GM13976 (cell line): ENCODE results near the gene SLC4A1AP.
A peak's percentile ranks its signal among the peaks of the same experiment; 100 is the strongest.
"Not testable (repeated sequence)": the region's sequence is repeated elsewhere in the genome, so short reads cannot be mapped to it uniquely, and the experiment has no call there.

Source experiments
- DNase-seq: peaks from one replicate; pipeline ENCODE4 v3.0.0; 2012; ENCODE audit warnings: low spot score
- CTCF ChIP-seq: IDR thresholded peaks from 2 replicates; pipeline ENCODE4 v1.5.1; 2012; ENCODE audit warnings: borderline replicate concordance, mild to moderate bottlenecking; ENCODE audit not compliant: insufficient read depth; ENCODE audit errors: extremely low read depth, missing control alignments, control extremely low read depth
- in situ Hi-C: fragments of 300-500 bp; cut with MboI; formaldehyde crosslinking; loops from one replicate; pipeline ENCODE4 v1.12.0; 2022; ENCODE audit warnings: low sequenced_read_pairs, mixed read lengths, inconsistent platforms; ENCODE audit not compliant: unreplicated experiment

The SLC4A1AP gene, protein sequence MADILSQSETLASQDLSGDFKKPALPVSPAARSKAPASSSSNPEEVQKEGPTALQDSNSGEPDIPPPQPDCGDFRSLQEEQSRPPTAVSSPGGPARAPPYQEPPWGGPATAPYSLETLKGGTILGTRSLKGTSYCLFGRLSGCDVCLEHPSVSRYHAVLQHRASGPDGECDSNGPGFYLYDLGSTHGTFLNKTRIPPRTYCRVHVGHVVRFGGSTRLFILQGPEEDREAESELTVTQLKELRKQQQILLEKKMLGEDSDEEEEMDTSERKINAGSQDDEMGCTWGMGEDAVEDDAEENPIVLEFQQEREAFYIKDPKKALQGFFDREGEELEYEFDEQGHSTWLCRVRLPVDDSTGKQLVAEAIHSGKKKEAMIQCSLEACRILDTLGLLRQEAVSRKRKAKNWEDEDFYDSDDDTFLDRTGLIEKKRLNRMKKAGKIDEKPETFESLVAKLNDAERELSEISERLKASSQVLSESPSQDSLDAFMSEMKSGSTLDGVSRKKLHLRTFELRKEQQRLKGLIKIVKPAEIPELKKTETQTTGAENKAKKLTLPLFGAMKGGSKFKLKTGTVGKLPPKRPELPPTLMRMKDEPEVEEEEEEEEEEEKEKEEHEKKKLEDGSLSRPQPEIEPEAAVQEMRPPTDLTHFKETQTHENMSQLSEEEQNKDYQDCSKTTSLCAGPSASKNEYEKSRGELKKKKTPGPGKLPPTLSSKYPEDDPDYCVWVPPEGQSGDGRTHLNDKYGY

DNA sequence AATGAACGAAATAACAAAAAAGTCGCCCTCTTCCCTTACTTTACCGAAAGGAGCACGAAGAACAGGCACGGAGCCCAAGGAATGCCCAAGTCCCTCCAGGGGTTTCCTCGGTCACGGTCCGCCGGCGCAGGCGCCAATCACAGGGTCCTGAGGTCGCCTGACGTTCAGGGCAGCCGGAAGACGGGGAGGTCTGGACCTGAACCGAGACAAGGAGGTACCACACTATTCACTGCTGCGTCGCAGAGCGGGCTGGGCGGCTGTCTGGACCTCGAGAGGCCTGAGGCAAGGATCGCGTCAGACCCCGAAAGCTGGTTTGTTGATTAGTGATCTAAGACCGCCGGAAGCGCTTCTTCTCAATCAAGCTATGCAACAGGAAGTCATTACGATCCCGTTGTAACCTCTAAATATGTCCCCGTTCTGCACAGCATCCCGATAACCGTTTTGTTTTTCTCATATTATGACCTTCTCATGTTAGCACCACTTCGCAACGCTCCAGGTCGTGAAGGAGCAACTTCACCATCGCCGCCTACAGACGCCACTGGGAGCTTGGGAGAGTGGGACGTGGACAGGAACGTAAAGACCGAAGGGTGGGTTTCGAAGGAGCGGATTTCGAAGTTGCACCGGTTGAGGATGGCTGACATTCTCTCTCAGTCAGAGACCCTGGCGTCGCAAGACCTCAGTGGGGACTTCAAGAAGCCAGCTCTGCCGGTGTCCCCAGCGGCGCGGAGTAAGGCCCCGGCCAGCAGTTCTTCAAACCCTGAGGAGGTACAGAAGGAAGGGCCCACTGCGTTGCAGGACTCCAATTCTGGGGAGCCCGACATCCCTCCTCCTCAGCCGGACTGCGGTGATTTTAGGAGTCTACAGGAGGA, at the start of gene SLC4A1AP, which contains the start of gene SUPT7L:
TSS of gene SLC4A1AP (plus strand) at position 605 of the 869 bp plus-strand sequence. CDS start at position 631, 26 bp downstream.
TSS of gene SUPT7L (minus strand) at position 330 of the 869 bp plus-strand sequence. CDS start 1,422 bp downstream, outside the sequence.
- DNase-seq, result peak; percentile 88
- in situ Hi-C loops, result no loop called here
- TF ChIP-seq CTCF, result no peak

DNA sequence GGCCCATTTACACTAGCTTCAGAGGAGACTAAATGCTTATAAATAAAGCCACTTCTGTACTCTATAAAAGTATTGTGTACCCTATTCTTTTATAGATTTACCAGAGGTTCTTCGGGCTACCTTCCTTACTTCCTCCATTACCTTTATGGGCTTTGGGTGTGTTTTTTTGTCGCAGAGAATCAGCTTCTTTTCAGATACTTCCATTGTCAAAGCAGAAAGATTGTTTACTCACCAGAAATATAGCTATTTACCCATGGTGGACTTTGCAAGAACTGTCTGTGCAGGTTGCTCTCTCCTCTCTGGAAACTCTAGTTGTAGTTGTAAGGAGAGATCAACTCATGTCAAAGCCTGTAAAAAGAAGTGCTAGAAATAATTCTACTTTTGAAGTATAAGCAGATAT, 49.7 kb upstream of the SLC4A1AP start:
- no peak for TF ChIP-seq CTCF
- no peak for DNase-seq
- in situ Hi-C loops, result no loop called here

- no peak for DNase-seq
- in situ Hi-C loops, result no loop called here
- TF ChIP-seq CTCF, result no peak
Measured at GRCh38 chr2:27615316-27615715, 48.4 kb upstream of the SLC4A1AP start.

- in situ Hi-C loops, result no loop called here
- no peak for DNase-seq
- TF ChIP-seq CTCF, result no peak
Measured at GRCh38 chr2:27621524-27621923, 42.2 kb upstream of the SLC4A1AP start.

- in situ Hi-C loops, result no loop called here
- DNase-seq, result no peak
- no peak for TF ChIP-seq CTCF
Measured at GRCh38 chr2:27622921-27623384, 40.7 kb upstream of the SLC4A1AP start.

DNA sequence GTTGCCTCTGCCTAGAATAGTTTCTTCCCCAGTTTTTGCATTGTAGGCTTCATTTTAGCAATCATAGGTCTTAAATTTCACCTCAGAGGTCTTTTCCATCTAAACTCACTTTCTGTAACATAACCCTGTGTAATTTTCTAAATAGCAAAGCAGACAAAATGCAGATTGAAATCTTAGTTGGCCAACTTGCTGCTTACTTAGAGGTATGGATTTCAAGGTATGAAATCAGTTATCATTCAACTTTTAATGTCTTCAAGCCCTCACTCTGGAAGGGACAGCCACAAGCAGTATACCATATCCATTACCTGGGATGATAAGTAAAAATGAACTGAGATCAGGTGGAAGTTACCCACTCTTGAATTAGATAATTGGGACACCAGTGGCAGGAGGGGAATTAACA, 38.7 kb upstream of the SLC4A1AP start:
- TF ChIP-seq CTCF, result no peak
- DNase-seq, result no peak
- in situ Hi-C loops, result no loop called here

GRCh38 chr2:27626323-27626722, 37.4 kb upstream of the SLC4A1AP start:
- DNase-seq, in situ Hi-C loops: not testable (repeated sequence)

GRCh38 chr2:27626921-27627320, 36.8 kb upstream of the SLC4A1AP start:
- DNase-seq, in situ Hi-C loops: not testable (repeated sequence)
